Caki2 (cell line): Measurements from ENCODE around the gene PAK1. TPM values are rescaled to one million over a fixed set of nuclear protein-coding genes. Genes with fewer than 3 reads are reported as not detected.

ENCODE experiments used
- DNase-seq: peaks from one replicate; pipeline ENCODE4 v3.0.0-alpha.2; 2015; ENCODE audit warnings: low read depth
- in situ Hi-C: cut with HindIII; loops from 2 replicates; pipeline ENCODE4 v1.10.0; 2016; ENCODE audit warnings: low sequenced_read_pairs, low pct_unique_long_range_greater_than_20kb, mixed read lengths
- total RNA-seq: library from RNA; depleted of rRNA; stranded (reverse); fragments of >200 nt; shearing (Covaris generic); gene quantifications from 2 replicates; pipeline ENCODE4 v1.2.3, GENCODE V29; 2014; ENCODE audit warnings: low replicate concordance

The PAK1 gene
- total RNA-seq, 1 experiment from 2014 or later, result 36.4 TPM

GRCh38 chr11:77446911-77447629 is 26.8 kb downstream of the PAK1 start:
- in situ Hi-C loops, result no loop called here
- no peak for DNase-seq

GRCh38 chr11:77444261-77444660 is 29.6 kb downstream of the PAK1 start:
- in situ Hi-C loops, result no loop called here
- DNase-seq, result no peak

- no peak for DNase-seq
- in situ Hi-C loops, result no loop called here
These were observed 31.4 kb downstream of the PAK1 start for GRCh38 chr11:77442394-77443053.

GRCh38 chr11:77441426-77441825 is 32.5 kb downstream of the PAK1 start:
- DNase-seq, result no peak
- in situ Hi-C loops, result no loop called here

- in situ Hi-C loops, result no loop called here
- no peak for DNase-seq
These were observed 33.2 kb downstream of the PAK1 start for GRCh38 chr11:77440678-77441077.

GRCh38 chr11:77438487-77438886 is 35.4 kb downstream of the PAK1 start:
- in situ Hi-C loops, result no loop called here
- DNase-seq, result no peak

- DNase-seq, result no peak
- in situ Hi-C loops, result no loop called here
These were observed 36.9 kb downstream of the PAK1 start for GRCh38 chr11:77436969-77437368.

GRCh38 chr11:77436506-77436905 is 37.4 kb downstream of the PAK1 start:
- in situ Hi-C loops, result no loop called here
- DNase-seq, result no peak

GRCh38 chr11:77435972-77436371 is 37.9 kb downstream of the PAK1 start:
- DNase-seq, result no peak
- in situ Hi-C loops, result no loop called here

- DNase-seq, result no peak
- in situ Hi-C loops, result no loop called here
These were observed 42.1 kb downstream of the PAK1 start for GRCh38 chr11:77431813-77432212.

GRCh38 chr11:77428598-77428997 is 45.3 kb downstream of the PAK1 start:
- no peak for DNase-seq
- in situ Hi-C loops, result no loop called here

GRCh38 chr11:77425346-77425745 is 48.5 kb downstream of the PAK1 start:
- DNase-seq, result no peak
- in situ Hi-C loops, result no loop called here

- in situ Hi-C loops, result no loop called here
- DNase-seq, result no peak
These were observed 49.2 kb downstream of the PAK1 start for GRCh38 chr11:77424644-77425043.

GRCh38 chr11:77423624-77424023 is 50.3 kb downstream of the PAK1 start:
- in situ Hi-C loops, result no loop called here
- no peak for DNase-seq

GRCh38 chr11:77422687-77423086 is 51.2 kb downstream of the PAK1 start:
- in situ Hi-C loops, result no loop called here
- DNase-seq, result no peak

- DNase-seq, result no peak
- in situ Hi-C loops, result no loop called here
These were observed 52.7 kb downstream of the PAK1 start for GRCh38 chr11:77421041-77421723.

- peak; percentile 10 for DNase-seq
These were observed 54.8 kb downstream of the PAK1 start for GRCh38 chr11:77418971-77419597.

GRCh38 chr11:77418155-77418970 is 55.5 kb downstream of the PAK1 start:
- in situ Hi-C loops, result no loop called here
- DNase-seq, result no peak

More at GRCh38 chr11:77418971-77419597, 54.8 kb downstream of the PAK1 start:
- in situ Hi-C loops, result no loop called here
